Type B pancreatic cell (in vitro differentiated cells): Measurements from ENCODE around the gene ZNF324. TPM values are rescaled to one million over a fixed set of nuclear protein-coding genes. Genes with fewer than 3 reads are reported as not detected.
"Not testable (repeated sequence)": the region's sequence is repeated elsewhere in the genome, so short reads cannot be mapped to it uniquely, and the experiment has no call there.

Source experiments
- DNase-seq: peaks from one replicate; pipeline ENCODE4 v3.0.0; 2021; ENCODE audit warnings: mixed read lengths; ENCODE audit not compliant: unreplicated experiment; ENCODE audit errors: extremely low spot score
- H3K27ac Mint-ChIP-seq: 2 replicates; pipeline ENCODE4 v1.8.0; 2021; ENCODE audit warnings: mild to moderate bottlenecking, mixed read lengths
- H3K27me3 Mint-ChIP-seq: 2 replicates; pipeline ENCODE4 v1.8.0; 2021; ENCODE audit warnings: mixed read lengths
- H3K36me3 Mint-ChIP-seq: 2 replicates; pipeline ENCODE4 v1.8.0; 2021; ENCODE audit warnings: mixed read lengths
- H3K4me1 Mint-ChIP-seq: one replicate; pipeline ENCODE4 v1.8.0; 2021; ENCODE audit warnings: mixed read lengths; ENCODE audit not compliant: unreplicated experiment
- H3K4me3 Mint-ChIP-seq: 2 replicates; pipeline ENCODE4 v1.8.0; 2021; ENCODE audit warnings: mild to moderate bottlenecking, mixed read lengths
- H3K9me3 Mint-ChIP-seq: 2 replicates; pipeline ENCODE4 v1.8.0; 2021; ENCODE audit warnings: mixed read lengths
- total RNA-seq: library from RNA; stranded (reverse); gene quantifications from 2 replicates; pipeline ENCODE4 v1.2.1, GENCODE V29; 2021; ENCODE audit warnings: low replicate concordance
- TF ChIP-seq, protein P1 (sequence below): fragments of 200-600 bp; sonication (generic); conservative IDR thresholded peaks from 2 replicates; pipeline ENCODE4 v1.5.0; 2021; ENCODE audit warnings: antibody characterized with exemption, mild to moderate bottlenecking

The ZNF324 gene
- total RNA-seq, 1 donor from 2014 or later = 15.0 TPM

DNA sequence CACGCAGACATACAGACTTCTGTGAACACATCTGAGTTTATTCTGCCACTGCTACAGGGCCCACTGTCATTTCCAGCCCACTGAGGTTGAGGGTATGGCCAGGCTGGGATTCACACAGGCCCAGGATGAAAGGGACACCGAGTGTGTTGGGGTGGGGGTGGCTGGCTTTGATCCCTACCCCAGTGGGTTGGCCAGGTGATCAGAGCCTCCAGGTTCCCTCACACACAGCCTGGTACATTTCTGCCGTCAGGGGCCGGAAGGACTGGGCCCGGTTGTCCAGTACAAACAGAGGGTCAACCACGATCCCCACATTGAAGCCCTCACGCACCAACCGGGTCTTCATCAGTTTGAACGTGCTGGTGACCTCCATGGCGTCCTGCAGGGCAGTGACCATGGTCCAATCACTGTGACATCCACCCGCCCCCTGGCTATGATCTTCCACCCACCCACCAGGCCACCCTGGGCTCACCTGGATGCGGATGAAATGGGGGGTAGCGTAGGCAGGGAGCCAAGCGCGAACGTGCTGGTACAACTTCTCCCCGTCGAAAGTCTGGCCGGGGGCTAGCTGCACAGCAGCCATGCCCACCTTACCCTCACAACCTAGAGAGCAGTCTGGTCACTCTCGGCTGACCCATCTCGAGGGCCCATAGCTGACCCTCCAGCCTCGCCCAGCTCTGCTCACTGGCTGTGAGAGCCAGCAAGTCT, 31.6 kb downstream of the ZNF324 start:
- Mint-ChIP-seq H3K36me3 (no peaks in the 10 kb centered on the region), H3K27ac (peak overlapping the region; percentile 96), H3K4me3 (peak overlapping the region; percentile 96), H3K4me1 (peaks cover 14% of the 10 kb centered on the region), H3K9me3 (peaks cover 13% of the 10 kb centered on the region), H3K27me3 (no peaks in the 10 kb centered on the region)
- no peak for DNase-seq
- TF ChIP-seq, protein P1, sequence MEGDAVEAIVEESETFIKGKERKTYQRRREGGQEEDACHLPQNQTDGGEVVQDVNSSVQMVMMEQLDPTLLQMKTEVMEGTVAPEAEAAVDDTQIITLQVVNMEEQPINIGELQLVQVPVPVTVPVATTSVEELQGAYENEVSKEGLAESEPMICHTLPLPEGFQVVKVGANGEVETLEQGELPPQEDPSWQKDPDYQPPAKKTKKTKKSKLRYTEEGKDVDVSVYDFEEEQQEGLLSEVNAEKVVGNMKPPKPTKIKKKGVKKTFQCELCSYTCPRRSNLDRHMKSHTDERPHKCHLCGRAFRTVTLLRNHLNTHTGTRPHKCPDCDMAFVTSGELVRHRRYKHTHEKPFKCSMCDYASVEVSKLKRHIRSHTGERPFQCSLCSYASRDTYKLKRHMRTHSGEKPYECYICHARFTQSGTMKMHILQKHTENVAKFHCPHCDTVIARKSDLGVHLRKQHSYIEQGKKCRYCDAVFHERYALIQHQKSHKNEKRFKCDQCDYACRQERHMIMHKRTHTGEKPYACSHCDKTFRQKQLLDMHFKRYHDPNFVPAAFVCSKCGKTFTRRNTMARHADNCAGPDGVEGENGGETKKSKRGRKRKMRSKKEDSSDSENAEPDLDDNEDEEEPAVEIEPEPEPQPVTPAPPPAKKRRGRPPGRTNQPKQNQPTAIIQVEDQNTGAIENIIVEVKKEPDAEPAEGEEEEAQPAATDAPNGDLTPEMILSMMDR = no peak

DNA sequence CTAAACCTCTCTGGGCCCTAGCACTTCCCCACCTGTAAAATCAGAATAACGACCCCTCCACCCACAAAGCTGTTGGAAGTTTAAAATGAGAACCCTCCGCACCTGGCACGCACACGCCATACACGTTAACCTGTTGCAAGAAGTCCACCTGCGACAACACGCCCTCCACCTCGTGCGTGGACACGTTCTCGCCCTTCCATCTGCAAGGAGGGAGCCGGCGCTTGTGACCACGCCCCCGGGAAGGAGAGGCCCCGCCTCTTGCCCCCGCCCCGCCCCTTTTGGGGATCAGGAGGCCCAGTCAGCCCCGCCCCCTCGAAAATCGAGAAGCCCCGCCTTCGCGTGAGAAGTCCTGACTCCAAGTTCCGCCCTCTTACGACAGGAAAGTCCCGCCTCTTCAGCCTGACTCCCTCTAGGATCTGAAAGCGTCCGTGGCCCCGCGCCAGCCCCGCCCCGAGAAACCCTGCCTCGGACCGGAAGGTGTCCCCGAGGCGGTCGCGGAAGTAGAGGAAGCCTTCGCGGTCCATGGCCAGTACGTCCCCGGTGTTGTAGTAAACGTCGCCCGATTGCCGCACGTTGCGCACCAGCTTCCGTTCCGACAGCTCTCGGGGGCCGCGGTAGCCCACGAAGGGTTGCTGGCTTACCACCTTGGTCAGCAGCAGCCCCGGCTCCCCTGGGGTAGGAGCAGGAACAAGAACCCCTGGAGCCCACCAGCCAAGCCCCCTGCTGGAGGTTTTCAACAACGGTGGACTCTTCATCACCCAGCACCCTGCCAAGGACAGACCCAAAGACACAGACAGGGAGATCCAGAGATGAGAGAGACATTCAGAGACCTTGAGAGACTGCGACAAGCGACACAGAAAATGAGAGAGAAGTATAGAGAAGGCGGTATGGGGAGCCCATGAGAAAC, 32.4 kb downstream of the ZNF324 start:
- TF ChIP-seq, protein P1 = peak; percentile 65
- H3K4me1 Mint-ChIP-seq = peaks cover 14% of the 10 kb centered on the region
- no peaks in the 10 kb centered on the region for H3K36me3 Mint-ChIP-seq
- H3K27ac Mint-ChIP-seq = peak overlapping the region; percentile 96
- H3K4me3 Mint-ChIP-seq = peak overlapping the region; percentile 96
- DNase-seq = peak; percentile 99
- peaks cover 13% of the 10 kb centered on the region for H3K9me3 Mint-ChIP-seq
- no peaks in the 10 kb centered on the region for H3K27me3 Mint-ChIP-seq

DNA sequence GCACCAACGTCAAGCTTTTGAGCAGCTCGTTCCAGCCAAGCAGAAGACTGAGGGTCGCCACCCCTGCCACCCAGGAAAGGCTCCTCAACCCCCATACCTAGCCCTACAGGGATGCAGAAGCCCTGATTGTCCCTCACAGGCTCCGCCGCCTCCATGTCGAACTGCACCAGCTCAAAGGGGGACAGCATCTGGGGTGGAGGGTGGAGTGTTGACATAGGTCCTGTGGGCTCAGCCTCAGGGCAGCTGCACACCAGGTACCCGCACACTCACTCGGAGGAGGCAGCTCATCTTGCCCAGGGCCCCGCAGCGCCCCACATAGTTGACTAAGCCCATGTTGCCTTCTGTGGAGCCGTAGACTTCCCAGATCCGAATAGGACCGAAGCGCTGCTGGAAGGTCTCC, 33.4 kb downstream of the ZNF324 start:
- H3K27me3 Mint-ChIP-seq = no peaks in the 10 kb centered on the region
- no peak overlapping the region for H3K27ac Mint-ChIP-seq
- TF ChIP-seq, protein P1 = no peak
- H3K9me3 Mint-ChIP-seq = peaks cover 13% of the 10 kb centered on the region
- DNase-seq = no peak
- peaks cover 14% of the 10 kb centered on the region for H3K4me1 Mint-ChIP-seq
- H3K4me3 Mint-ChIP-seq = peak overlapping the region; percentile 96
- no peaks in the 10 kb centered on the region for H3K36me3 Mint-ChIP-seq

DNA sequence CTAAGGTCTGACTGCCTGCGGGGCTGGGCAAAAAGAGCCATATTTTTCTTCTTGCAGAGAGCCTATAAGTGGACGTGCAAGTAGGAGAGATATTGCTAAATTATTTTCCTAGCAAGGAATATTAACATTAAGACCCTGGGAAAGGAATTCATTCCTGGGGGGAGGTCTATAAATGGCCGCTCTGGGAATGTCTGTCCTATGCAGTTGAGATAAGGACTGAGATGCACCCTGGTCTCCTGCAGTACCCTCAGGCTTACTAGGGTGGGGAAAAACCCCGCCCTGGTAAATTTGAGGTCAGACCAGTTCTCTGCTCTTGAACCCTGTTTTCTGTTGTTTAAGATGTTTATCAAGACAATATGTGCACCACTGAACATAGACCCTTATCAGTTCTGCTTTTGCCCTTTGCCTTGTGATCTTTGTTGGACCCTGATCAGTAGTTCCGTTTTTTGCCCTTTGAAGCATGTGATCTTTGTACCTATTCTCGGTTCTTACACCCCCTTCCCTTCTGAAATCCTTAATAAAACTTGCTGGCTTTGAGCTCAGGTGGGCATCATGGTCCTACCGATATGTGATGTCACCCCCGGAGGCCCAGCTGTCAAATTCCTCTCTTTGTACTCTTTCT, 40.8 kb downstream of the ZNF324 start:
- not testable (repeated sequence) for H3K27me3 Mint-ChIP-seq, H3K4me3 Mint-ChIP-seq, H3K27ac Mint-ChIP-seq, H3K4me1 Mint-ChIP-seq, H3K36me3 Mint-ChIP-seq, H3K9me3 Mint-ChIP-seq, DNase-seq

DNA sequence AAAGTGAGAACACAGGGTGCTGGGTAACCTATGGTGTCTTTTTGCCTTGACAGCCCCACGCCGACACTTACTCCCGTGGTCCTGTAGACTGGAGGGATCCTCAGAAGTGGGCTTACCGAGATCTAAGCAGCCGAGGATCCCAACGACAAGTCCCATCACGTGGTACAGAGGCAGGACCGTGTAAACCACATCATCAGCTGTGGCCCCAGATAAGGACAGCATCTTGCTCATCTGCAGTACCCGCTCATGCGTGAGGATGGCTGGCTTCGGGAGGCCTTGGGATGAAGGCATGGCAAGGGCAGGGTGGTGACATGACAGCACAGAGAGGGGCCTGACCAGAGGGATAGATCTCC, 42.8 kb downstream of the ZNF324 start:
- Mint-ChIP-seq H3K4me3 (no peak overlapping the region), H3K27me3 (no peaks in the 10 kb centered on the region), H3K4me1 (no peaks in the 10 kb centered on the region), H3K36me3 (no peaks in the 10 kb centered on the region), H3K27ac (no peak overlapping the region), H3K9me3 (peaks cover 5% of the 10 kb centered on the region)
- TF ChIP-seq, protein P1 = no peak
- no peak for DNase-seq
